GM12891 (cell line): ENCODE measurements around the gene COQ9.

Experiments
- POLR2A ChIP-seq: IDR thresholded peaks from 2 replicates; pipeline ENCODE4 v1.6.1; 2011; ENCODE audit warnings: low read depth, low read length, control low read depth
- POLR2AphosphoS5 ChIP-seq: IDR thresholded peaks from 2 replicates; pipeline ENCODE4 v1.6.1; 2011; ENCODE audit warnings: low read depth, low read length, control low read depth
- SPI1 ChIP-seq: IDR thresholded peaks from 2 replicates; pipeline ENCODE4 v1.6.1; 2011; ENCODE audit warnings: low read depth, low read length, control low read depth
- TAF1 ChIP-seq: IDR thresholded peaks from 2 replicates; pipeline ENCODE4 v1.6.1; 2011; ENCODE audit warnings: low read depth, low read length, control low read depth

GRCh38 chr16:57412584-57412983 lies 34.7 kb upstream of the COQ9 start:
- TF ChIP-seq TAF1 (no peak), SPI1 (no peak), POLR2AphosphoS5 (no peak), POLR2A (no peak)
